Neural progenitor cell (in vitro differentiated cells): ENCODE results near the gene EYS. TPM values are rescaled to one million over a fixed set of nuclear protein-coding genes. Genes with fewer than 3 reads are reported as not detected.

Experiments used
- DNase-seq: peaks from one replicate; pipeline ENCODE4 v3.0.0-alpha.2; 2016; ENCODE audit warnings: low spot score
- H2AFZ ChIP-seq: fragments of 200-600 bp; sonication (generic); replicated peaks from 2 replicates; pipeline ENCODE4 v1.6.1; 2016; ENCODE audit warnings: antibody characterized with exemption
- H3F3A ChIP-seq: fragments of 200-600 bp; sonication (generic); 2 replicates; pipeline ENCODE4 v1.6.1; 2016; ENCODE audit warnings: antibody characterized with exemption, low read depth
- H3K27ac ChIP-seq: fragments of 200-600 bp; sonication (generic); 2 replicates; pipeline ENCODE4 v1.5.1; 2016; ENCODE audit warnings: mild to moderate bottlenecking
- H3K27me3 ChIP-seq: fragments of 200-600 bp; sonication (generic); 2 replicates; pipeline ENCODE4 v1.6.1; 2016; ENCODE audit warnings: mild to moderate bottlenecking, moderate library complexity
- H3K36me3 ChIP-seq: fragments of 200-600 bp; sonication (generic); 2 replicates; pipeline ENCODE4 v1.5.1; 2016
- H3K4me1 ChIP-seq: fragments of 200-600 bp; sonication (generic); 2 replicates; pipeline ENCODE4 v1.6.1; 2016; ENCODE audit warnings: mixed run types
- H3K4me2 ChIP-seq: fragments of 200-600 bp; sonication (generic); 2 replicates; pipeline ENCODE4 v1.6.1; 2016
- H3K4me3 ChIP-seq: fragments of 200-600 bp; sonication (generic); 2 replicates; pipeline ENCODE4 v1.5.1; 2016
- H3K79me2 ChIP-seq: fragments of 200-600 bp; sonication (generic); 2 replicates; pipeline ENCODE4 v1.6.1; 2016; ENCODE audit warnings: low read depth
- H3K9ac ChIP-seq: fragments of 200-600 bp; sonication (generic); 2 replicates; pipeline ENCODE4 v1.6.1; 2016
- H3K9me3 ChIP-seq: fragments of 200-600 bp; sonication (generic); 2 replicates; pipeline ENCODE4 v1.5.1; 2016; ENCODE audit warnings: low read depth
- H4K20me1 ChIP-seq: fragments of 200-600 bp; sonication (generic); 2 replicates; pipeline ENCODE4 v1.6.1; 2016; ENCODE audit warnings: low read depth
- H3K27ac Mint-ChIP-seq: 3 replicates; pipeline ENCODE4 v1.8.0; 2021; ENCODE audit warnings: mixed read lengths
- H3K27me3 Mint-ChIP-seq: 2 replicates; pipeline ENCODE4 v1.8.0; 2022; ENCODE audit warnings: low read depth, mild to moderate bottlenecking, inconsistent platforms, moderate library complexity, mixed read lengths; ENCODE audit not compliant: insufficient read depth
- H3K36me3 Mint-ChIP-seq: 3 replicates; pipeline ENCODE4 v1.8.0; 2021; ENCODE audit warnings: mixed read lengths
- H3K4me1 Mint-ChIP-seq: 3 replicates; pipeline ENCODE4 v1.8.0; 2021; ENCODE audit warnings: mixed read lengths
- H3K4me3 Mint-ChIP-seq: 3 replicates; pipeline ENCODE4 v1.8.0; 2021; ENCODE audit warnings: mild to moderate bottlenecking, moderate library complexity, mixed read lengths
- H3K9me3 Mint-ChIP-seq: 3 replicates; pipeline ENCODE4 v1.8.0; 2020; ENCODE audit warnings: mixed read lengths
- CTCF ChIP-seq: fragments of 200-600 bp; sonication (generic); IDR thresholded peaks from 2 replicates; pipeline ENCODE4 v1.5.1; 2017; ENCODE audit warnings: antibody characterized with exemption, mild to moderate bottlenecking
- EZH2 ChIP-seq: fragments of 200-600 bp; sonication (generic); IDR thresholded peaks from 2 replicates; pipeline ENCODE4 v1.6.1; 2017; ENCODE audit warnings: antibody characterized with exemption, mild to moderate bottlenecking, moderate library complexity
- EZH2phosphoT487 ChIP-seq: fragments of 200-600 bp; sonication (generic); IDR thresholded peaks from 2 replicates; pipeline ENCODE4 v1.6.1; 2017; ENCODE audit warnings: antibody characterized with exemption
- total RNA-seq: library from RNA; depleted of rRNA; stranded (reverse); fragments of >200 nt; gene quantifications from 2 replicates; pipeline ENCODE4 v1.2.3, GENCODE V29; 2015; ENCODE audit warnings: low replicate concordance

Gene EYS
- total RNA-seq, 1 donor from 2014 or later, result not detected

GRCh38 chr6:64123761-64124633 lies 1583.0 kb downstream of the EYS start:
- Mint-ChIP-seq H3K36me3 (no peaks in the 10 kb centered on the region), H3K27ac (no peak overlapping the region), H3K4me1 (peaks cover 2% of the 10 kb centered on the region), H3K4me3 (no peak overlapping the region), H3K27me3 (no peaks in the 10 kb centered on the region), H3K9me3 (no peaks in the 10 kb centered on the region)
- no peaks in the 10 kb centered on the region for H3K36me3 ChIP-seq
- no peaks in the 10 kb centered on the region for H4K20me1 ChIP-seq
- TF ChIP-seq CTCF (no peak), EZH2 (no peak), EZH2phosphoT487 (no peak)
- H3K27me3 ChIP-seq, result no peaks in the 10 kb centered on the region
- no peaks in the 10 kb centered on the region for H3F3A ChIP-seq
- no peak overlapping the region for H3K4me2 ChIP-seq
- no peak overlapping the region for H2AFZ ChIP-seq
- no peak overlapping the region for H3K4me3 ChIP-seq
- H3K4me1 ChIP-seq, result no peaks in the 10 kb centered on the region
- H3K27ac ChIP-seq, result no peak overlapping the region
- no peaks in the 10 kb centered on the region for H3K9me3 ChIP-seq
- H3K9ac ChIP-seq, result no peak overlapping the region
- no peaks in the 10 kb centered on the region for H3K79me2 ChIP-seq
- no peak for DNase-seq

- no peak for DNase-seq
- no peaks in the 10 kb centered on the region for H3K79me2 ChIP-seq
- Mint-ChIP-seq H3K27me3 (no peaks in the 10 kb centered on the region), H3K4me1 (peaks cover 2% of the 10 kb centered on the region), H3K9me3 (peaks cover 7% of the 10 kb centered on the region), H3K4me3 (no peak overlapping the region), H3K36me3 (no peaks in the 10 kb centered on the region), H3K27ac (no peak overlapping the region)
- H3K4me1 ChIP-seq, result no peaks in the 10 kb centered on the region
- no peaks in the 10 kb centered on the region for H3F3A ChIP-seq
- no peaks in the 10 kb centered on the region for H3K36me3 ChIP-seq
- no peak overlapping the region for H3K4me3 ChIP-seq
- H2AFZ ChIP-seq, result no peak overlapping the region
- H3K27ac ChIP-seq, result no peak overlapping the region
- H3K9ac ChIP-seq, result no peak overlapping the region
- no peaks in the 10 kb centered on the region for H4K20me1 ChIP-seq
- H3K4me2 ChIP-seq, result no peak overlapping the region
- TF ChIP-seq EZH2 (no peak), CTCF (no peak), EZH2phosphoT487 (no peak)
- no peaks in the 10 kb centered on the region for H3K27me3 ChIP-seq
- H3K9me3 ChIP-seq, result no peaks in the 10 kb centered on the region
Measured at GRCh38 chr6:64122712-64123375, 1584.2 kb downstream of the EYS start.

- H3K27me3 ChIP-seq, result no peaks in the 10 kb centered on the region
- no peak overlapping the region for H3K4me2 ChIP-seq
- DNase-seq, result no peak
- no peaks in the 10 kb centered on the region for H3F3A ChIP-seq
- no peaks in the 10 kb centered on the region for H3K9me3 ChIP-seq
- H2AFZ ChIP-seq, result no peak overlapping the region
- Mint-ChIP-seq H3K36me3 (no peaks in the 10 kb centered on the region), H3K4me3 (no peak overlapping the region), H3K27me3 (no peaks in the 10 kb centered on the region), H3K27ac (no peak overlapping the region), H3K4me1 (peaks cover 2% of the 10 kb centered on the region), H3K9me3 (peaks cover 14% of the 10 kb centered on the region)
- H3K36me3 ChIP-seq, result no peaks in the 10 kb centered on the region
- no peak overlapping the region for H3K4me3 ChIP-seq
- no peak for TF ChIP-seq EZH2
- TF ChIP-seq EZH2phosphoT487, result no peak
- TF ChIP-seq CTCF, result no peak
- H3K79me2 ChIP-seq, result no peaks in the 10 kb centered on the region
- no peaks in the 10 kb centered on the region for H4K20me1 ChIP-seq
- H3K9ac ChIP-seq, result no peak overlapping the region
- H3K27ac ChIP-seq, result no peak overlapping the region
- H3K4me1 ChIP-seq, result no peaks in the 10 kb centered on the region
Measured at GRCh38 chr6:64121011-64121565, 1585.9 kb downstream of the EYS start.
